IPS-18a (cell line): ENCODE measurements around the gene DSTN.

Experiments used
- H3K27ac ChIP-seq: one replicate; pipeline ENCODE4 v1.5.1; 2013; ENCODE audit warnings: low read length
- H3K27me3 ChIP-seq: one replicate; pipeline ENCODE4 v1.6.1; 2013; ENCODE audit warnings: mild to moderate bottlenecking, low read length; ENCODE audit not compliant: control insufficient read depth, insufficient read depth
- H3K36me3 ChIP-seq: one replicate; pipeline ENCODE4 v1.6.1; 2013; ENCODE audit warnings: low read depth, low read length; ENCODE audit not compliant: control insufficient read depth
- H3K4me1 ChIP-seq: one replicate; pipeline ENCODE4 v1.6.1; 2013; ENCODE audit warnings: low read depth, low read length; ENCODE audit not compliant: control insufficient read depth
- H3K4me3 ChIP-seq: one replicate; pipeline ENCODE4 v1.5.1; 2013; ENCODE audit warnings: low read length
- H3K9ac ChIP-seq: one replicate; pipeline ENCODE4 v1.6.1; 2013; ENCODE audit warnings: mild to moderate bottlenecking, low read length, moderate library complexity
- H3K9me3 ChIP-seq: one replicate; pipeline ENCODE4 v1.6.1; 2013; ENCODE audit warnings: low read depth, low read length; ENCODE audit not compliant: control insufficient read depth

The DSTN gene

GRCh38 chr20:17614812-17615644 lies 45.2 kb downstream of the DSTN start:
- Histone ChIP-seq H3K4me3 (no peak overlapping the region), H3K36me3 (peaks cover 17% of the 10 kb centered on the region), H3K9ac (no peak overlapping the region), H3K27me3 (no peaks in the 10 kb centered on the region), H3K9me3 (no peaks in the 10 kb centered on the region), H3K27ac (no peak overlapping the region), H3K4me1 (no peaks in the 10 kb centered on the region)

GRCh38 chr20:17615645-17616479 lies 46.0 kb downstream of the DSTN start:
- no peaks in the 10 kb centered on the region for H3K4me1 ChIP-seq
- no peak overlapping the region for H3K27ac ChIP-seq
- H3K36me3 ChIP-seq, result peaks cover 24% of the 10 kb centered on the region
- no peaks in the 10 kb centered on the region for H3K27me3 ChIP-seq
- H3K9ac ChIP-seq, result no peak overlapping the region
- no peaks in the 10 kb centered on the region for H3K9me3 ChIP-seq
- no peak overlapping the region for H3K4me3 ChIP-seq

DNA sequence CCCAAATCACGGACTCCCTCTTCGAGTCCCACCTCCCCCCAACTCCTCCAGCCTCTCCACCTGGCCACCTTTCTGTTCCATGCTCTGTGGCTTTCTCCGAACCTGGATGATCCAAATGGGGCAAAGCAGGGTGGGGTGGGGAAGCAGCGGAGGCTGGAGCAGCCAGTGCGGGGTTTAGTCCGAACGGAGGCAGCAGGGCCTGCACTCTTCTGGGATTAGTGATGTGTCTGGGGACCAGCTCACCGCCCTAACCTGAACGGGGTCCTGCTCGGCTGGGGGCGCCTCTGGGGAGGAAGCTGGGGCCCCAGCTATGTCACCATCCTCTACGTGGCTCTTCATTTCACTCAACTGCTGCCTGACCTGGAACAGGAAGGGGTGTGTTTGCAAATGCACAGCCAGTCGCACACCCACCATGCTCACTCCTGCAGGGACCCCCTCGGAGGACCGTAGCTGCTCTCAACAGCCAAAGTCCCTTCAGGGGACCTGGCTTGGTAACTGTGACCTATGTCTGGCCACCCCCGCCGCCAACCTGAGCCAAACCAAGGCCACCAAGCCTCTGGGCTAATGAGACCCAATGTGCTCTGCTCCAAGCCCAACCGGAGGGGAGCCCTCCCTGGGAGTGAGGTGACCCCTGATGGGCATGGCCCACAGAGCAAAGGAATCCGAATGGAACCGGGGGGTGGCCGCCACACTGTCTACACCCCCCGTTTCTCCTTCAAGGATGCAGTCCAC lies 46.8 kb downstream of the DSTN start:
- no peaks in the 10 kb centered on the region for H3K4me1 ChIP-seq
- no peak overlapping the region for H3K9ac ChIP-seq
- peaks cover 32% of the 10 kb centered on the region for H3K36me3 ChIP-seq

DNA sequence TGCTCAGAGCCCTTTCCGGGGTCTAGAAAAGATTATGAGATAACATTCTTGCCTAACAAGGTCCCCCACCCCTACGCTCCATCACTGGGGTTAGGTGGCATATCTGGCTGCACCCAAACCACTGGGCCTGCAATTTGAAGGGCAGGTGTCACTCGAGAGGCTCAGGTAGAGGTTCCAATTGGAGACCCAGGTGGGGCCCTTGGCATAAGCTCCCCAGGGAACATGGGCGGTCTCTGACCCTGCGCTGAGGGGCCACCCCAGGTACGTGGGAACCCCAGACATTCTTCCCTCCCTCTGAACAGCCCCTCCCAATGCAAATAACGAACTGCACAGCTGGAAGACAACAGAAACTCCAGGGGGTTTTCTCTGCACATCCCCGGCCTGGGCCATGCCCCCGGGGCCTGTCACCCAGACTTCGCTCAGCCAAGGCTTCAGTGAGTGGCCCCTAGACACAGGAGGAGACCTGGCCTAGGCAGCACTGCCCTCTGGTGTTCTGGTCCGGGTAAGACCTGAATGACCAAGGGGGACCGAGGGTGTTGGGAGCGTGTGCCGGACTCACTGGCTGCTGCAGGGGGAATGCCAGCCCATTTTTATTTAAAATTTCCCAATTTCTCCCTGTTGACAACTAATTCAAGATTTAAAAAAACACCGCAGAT lies 47.5 kb downstream of the DSTN start:
- no peaks in the 10 kb centered on the region for H3K9me3 ChIP-seq
- no peak overlapping the region for H3K9ac ChIP-seq
- H3K36me3 ChIP-seq, result peaks cover 37% of the 10 kb centered on the region
- no peak overlapping the region for H3K27ac ChIP-seq
- no peaks in the 10 kb centered on the region for H3K4me1 ChIP-seq
- H3K27me3 ChIP-seq, result no peaks in the 10 kb centered on the region
- no peak overlapping the region for H3K4me3 ChIP-seq

More for the DNA sequence above, 46.8 kb downstream of the DSTN start:
- Histone ChIP-seq H3K4me3 (no peak overlapping the region), H3K27me3 (no peaks in the 10 kb centered on the region), H3K27ac (no peak overlapping the region), H3K9me3 (no peaks in the 10 kb centered on the region)

GRCh38 chr20:17617868-17618672 lies 48.2 kb downstream of the DSTN start:
- Histone ChIP-seq H3K27me3 (no peaks in the 10 kb centered on the region), H3K4me3 (no peak overlapping the region), H3K9me3 (no peaks in the 10 kb centered on the region), H3K36me3 (peaks cover 37% of the 10 kb centered on the region), H3K27ac (no peak overlapping the region), H3K9ac (no peak overlapping the region), H3K4me1 (no peaks in the 10 kb centered on the region)

DNA sequence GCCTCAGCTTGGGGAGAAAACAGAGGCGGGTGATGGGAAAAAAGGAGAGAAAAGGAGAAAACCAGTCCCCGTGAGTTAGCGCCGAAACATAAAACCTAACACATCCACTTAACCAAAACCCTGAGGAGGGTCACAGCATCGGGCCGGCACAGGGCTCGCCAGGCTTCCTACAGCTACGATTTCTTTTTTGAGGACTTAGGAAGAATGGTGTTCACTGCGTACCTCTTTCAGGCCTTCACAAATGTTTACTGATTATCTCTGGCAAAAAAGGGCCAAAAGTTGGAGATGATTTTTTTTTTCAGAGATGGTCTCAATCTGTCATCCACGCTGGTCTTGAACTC lies 48.8 kb downstream of the DSTN start:
- H3K4me3 ChIP-seq, result no peak overlapping the region
- H3K9me3 ChIP-seq, result no peaks in the 10 kb centered on the region
- no peak overlapping the region for H3K27ac ChIP-seq
- H3K4me1 ChIP-seq, result no peaks in the 10 kb centered on the region
- peaks cover 37% of the 10 kb centered on the region for H3K36me3 ChIP-seq
- no peaks in the 10 kb centered on the region for H3K27me3 ChIP-seq
- H3K9ac ChIP-seq, result no peak overlapping the region

GRCh38 chr20:17619351-17620093 lies 49.6 kb downstream of the DSTN start:
- no peaks in the 10 kb centered on the region for H3K27me3 ChIP-seq
- no peak overlapping the region for H3K9ac ChIP-seq
- H3K36me3 ChIP-seq, result peaks cover 45% of the 10 kb centered on the region
- H3K9me3 ChIP-seq, result no peaks in the 10 kb centered on the region
- no peak overlapping the region for H3K27ac ChIP-seq
- H3K4me3 ChIP-seq, result no peak overlapping the region
- H3K4me1 ChIP-seq, result no peaks in the 10 kb centered on the region

- Histone ChIP-seq H3K36me3 (peaks cover 51% of the 10 kb centered on the region), H3K9ac (no peak overlapping the region), H3K27me3 (no peaks in the 10 kb centered on the region), H3K4me1 (no peaks in the 10 kb centered on the region), H3K9me3 (no peaks in the 10 kb centered on the region), H3K27ac (no peak overlapping the region), H3K4me3 (no peak overlapping the region)
Measured at GRCh38 chr20:17620371-17621228, 50.7 kb downstream of the DSTN start.

GRCh38 chr20:17621229-17621968 lies 51.5 kb downstream of the DSTN start:
- no peak overlapping the region for H3K4me3 ChIP-seq
- no peaks in the 10 kb centered on the region for H3K9me3 ChIP-seq
- H3K9ac ChIP-seq, result no peak overlapping the region
- no peak overlapping the region for H3K27ac ChIP-seq
- no peaks in the 10 kb centered on the region for H3K27me3 ChIP-seq
- H3K36me3 ChIP-seq, result peaks cover 50% of the 10 kb centered on the region
- no peaks in the 10 kb centered on the region for H3K4me1 ChIP-seq
